ENCODE results near the gene PRICKLE4. TPM values are rescaled to one million over a fixed set of nuclear protein-coding genes. Genes with fewer than 3 reads are reported as not detected.

PRICKLE4 gene
- total RNA-seq, 1 donor from 2014 or later: 0.88 TPM

GRCh38 chr6:41790045-41790444, 9.5 kb downstream of the PRICKLE4 start:
- no peak for TF ChIP-seq CTCF (IDR thresholded peaks at IDR 0.05; ENCODE audit: borderline replicate concordance)
- no peaks in the 10 kb centered on the region for H3K27me3 ChIP-seq (ENCODE audit: low read depth)
- H3K27ac ChIP-seq (replicated peaks): no peak overlapping the region
- H3K36me3 ChIP-seq: peaks cover 43% of the 10 kb centered on the region
- intact Hi-C loops (cut with micrococcal nuclease): loop anchor here (10.0 kb wide), 1 partner anchor 135 kb away; the partner anchor contains the start of genes BYSL and MED20
- no peaks in the 10 kb centered on the region for H3K9me3 ChIP-seq (replicated peaks)
- no peak for DNase-seq
- H3K4me1 ChIP-seq: peaks cover 95% of the 10 kb centered on the region
- H3K4me3 ChIP-seq: no peak overlapping the region

- Histone ChIP-seq H3K36me3 (peaks cover 53% of the 10 kb centered on the region), H3K27ac (replicated peaks) (peak overlapping the region; percentile 78), H3K27me3 (ENCODE audit: low read depth) (no peaks in the 10 kb centered on the region), H3K4me3 (no peak overlapping the region), H3K9me3 (replicated peaks) (no peaks in the 10 kb centered on the region), H3K4me1 (peaks cover 88% of the 10 kb centered on the region)
- DNase-seq: no peak
- intact Hi-C loops (cut with micrococcal nuclease): loop anchor here (10.0 kb wide), 1 partner anchor 133 kb away; the partner anchor contains the start of genes BYSL and MED20
- TF ChIP-seq CTCF (IDR thresholded peaks at IDR 0.05; ENCODE audit: borderline replicate concordance): no peak
Observed at GRCh38 chr6:41791305-41791704, 10.7 kb downstream of the PRICKLE4 start.

- peaks cover 83% of the 10 kb centered on the region for H3K4me1 ChIP-seq
- peak overlapping the region; percentile 78 for H3K27ac ChIP-seq (replicated peaks)
- no peaks in the 10 kb centered on the region for H3K9me3 ChIP-seq (replicated peaks)
- no peaks in the 10 kb centered on the region for H3K27me3 ChIP-seq (ENCODE audit: low read depth)
- TF ChIP-seq CTCF (IDR thresholded peaks at IDR 0.05; ENCODE audit: borderline replicate concordance): no peak
- intact Hi-C loops (cut with micrococcal nuclease): loop anchor here (10.0 kb wide), 1 partner anchor 133 kb away; the partner anchor contains the start of genes BYSL and MED20
- H3K36me3 ChIP-seq: peaks cover 57% of the 10 kb centered on the region
- H3K4me3 ChIP-seq: no peak overlapping the region
- DNase-seq: no peak
Observed at GRCh38 chr6:41791984-41792383, 11.4 kb downstream of the PRICKLE4 start.

GRCh38 chr6:41796474-41796873, 15.9 kb downstream of the PRICKLE4 start:
- TF ChIP-seq CTCF (IDR thresholded peaks at IDR 0.05; ENCODE audit: borderline replicate concordance): no peak
- Histone ChIP-seq H3K27me3 (ENCODE audit: low read depth) (no peaks in the 10 kb centered on the region), H3K9me3 (replicated peaks) (no peaks in the 10 kb centered on the region), H3K4me1 (peaks cover 42% of the 10 kb centered on the region), H3K4me3 (no peak overlapping the region), H3K36me3 (peaks cover 35% of the 10 kb centered on the region), H3K27ac (replicated peaks) (no peak overlapping the region)
- intact Hi-C loops (cut with micrococcal nuclease): loop anchor here (10.0 kb wide), 1 partner anchor 128 kb away; the partner anchor contains the start of genes BYSL and MED20
- DNase-seq: no peak

GRCh38 chr6:41798901-41799558, 18.4 kb downstream of the PRICKLE4 start:
- intact Hi-C loops (cut with micrococcal nuclease): loop anchor here (10.0 kb wide), 1 partner anchor 126 kb away; the partner anchor contains the start of genes BYSL and MED20
- no peak for DNase-seq
- no peak for TF ChIP-seq CTCF (IDR thresholded peaks at IDR 0.05; ENCODE audit: borderline replicate concordance)

More at GRCh38 chr6:41798901-41799558, 18.4 kb downstream of the PRICKLE4 start:
- H3K9me3 ChIP-seq (replicated peaks): no peaks in the 10 kb centered on the region
- H3K27ac ChIP-seq (replicated peaks): no peak overlapping the region
- peaks cover 22% of the 10 kb centered on the region for H3K4me1 ChIP-seq
- peaks cover 22% of the 10 kb centered on the region for H3K36me3 ChIP-seq
- no peak overlapping the region for H3K4me3 ChIP-seq
- no peaks in the 10 kb centered on the region for H3K27me3 ChIP-seq (ENCODE audit: low read depth)

Measured in left ventricle myocardium inferior (tissue), 1 donor.